Measurements from ENCODE around the gene ZNF488. TPM values are rescaled to one million over a fixed set of nuclear protein-coding genes. Genes with fewer than 3 reads are reported as not detected.

The ZNF488 gene
- total and polyA plus RNA-seq, 2 donors (not counting 1 experiment from before 2014, with no cell fraction given), result not detected

DNA sequence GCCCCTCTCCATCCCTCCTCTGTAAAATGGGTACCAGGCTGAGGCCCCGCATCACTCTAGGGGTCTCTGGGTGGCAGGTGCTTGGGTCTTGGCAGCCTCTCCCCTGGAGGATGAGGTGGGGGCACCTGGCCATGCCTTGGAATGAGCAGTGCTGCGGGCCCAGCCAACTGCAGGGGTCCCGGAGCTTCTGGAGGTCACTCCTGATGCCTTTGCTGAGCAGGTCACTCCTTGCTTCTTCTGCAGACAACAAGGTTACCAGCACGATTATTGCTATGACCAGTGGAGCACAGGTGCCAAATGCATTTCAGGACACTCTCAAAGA lies 22.4 kb upstream of the ZNF488 start:
- no peaks in the 10 kb centered on the region for H3K4me1 Mint-ChIP-seq
- Histone ChIP-seq H2AFZ (ENCODE audit: insufficient read depth, low read depth, low read length, poor library complexity, severe bottlenecking) (no peak overlapping the region), H3K4me2 (replicated peaks; ENCODE audit: low read depth, low read length, poor library complexity, severe bottlenecking) (no peak overlapping the region), H3K4me3 (ENCODE audit: control extremely low read depth in 1 of 5, extremely low read depth in 1 of 5, insufficient read depth in 1 of 5, low read depth in 2 of 5, low read length in 4 of 5) (no peak overlapping the region), H3K9me3 (ENCODE audit: control extremely low read depth in 1 of 3, control insufficient read depth in 2 of 3, insufficient read depth in 1 of 3, low read length in 2 of 3) (no peaks in the 10 kb centered on the region), H3K9ac (ENCODE audit: low read length) (no peak overlapping the region), H3K4me1 (ENCODE audit: control insufficient read depth in 2 of 2, insufficient read depth in 2 of 2, low read length in 2 of 2) (no peaks in the 10 kb centered on the region), H4K20me1 (ENCODE audit: control insufficient read depth, insufficient read depth, low read length, poor library complexity, severe bottlenecking) (no peaks in the 10 kb centered on the region), H3K27ac (ENCODE audit: low read length in 2 of 2) (no peak overlapping the region), H3K27me3 (replicated peaks in 1 of 4; ENCODE audit: control extremely low read depth in 1 of 4, control insufficient read depth in 3 of 4, insufficient read depth in 4 of 4, low read length in 3 of 4) (no peaks in the 10 kb centered on the region), H3K79me2 (ENCODE audit: control insufficient read depth, insufficient read depth, low read length) (no peaks in the 10 kb centered on the region), H3K36me3 (replicated peaks in 1 of 2; ENCODE audit: control extremely low read depth in 1 of 2, control insufficient read depth in 1 of 2, extremely low read depth in 1 of 2, insufficient read depth in 2 of 2, low read length in 1 of 2) (no peaks in the 10 kb centered on the region)
- no peak overlapping the region for H3K4me3 Mint-ChIP-seq
- WGBS (ENCODE audit: insufficient coverage), result 94% methylated on average over 4 of the region's 4 CpGs
- no peak for TF ChIP-seq EZH2 (IDR thresholded peaks at IDR 0.05; ENCODE audit: borderline replicate concordance, insufficient read depth, low read depth, low read length, poor library complexity, severe bottlenecking)
- TF ChIP-seq, protein P1, sequence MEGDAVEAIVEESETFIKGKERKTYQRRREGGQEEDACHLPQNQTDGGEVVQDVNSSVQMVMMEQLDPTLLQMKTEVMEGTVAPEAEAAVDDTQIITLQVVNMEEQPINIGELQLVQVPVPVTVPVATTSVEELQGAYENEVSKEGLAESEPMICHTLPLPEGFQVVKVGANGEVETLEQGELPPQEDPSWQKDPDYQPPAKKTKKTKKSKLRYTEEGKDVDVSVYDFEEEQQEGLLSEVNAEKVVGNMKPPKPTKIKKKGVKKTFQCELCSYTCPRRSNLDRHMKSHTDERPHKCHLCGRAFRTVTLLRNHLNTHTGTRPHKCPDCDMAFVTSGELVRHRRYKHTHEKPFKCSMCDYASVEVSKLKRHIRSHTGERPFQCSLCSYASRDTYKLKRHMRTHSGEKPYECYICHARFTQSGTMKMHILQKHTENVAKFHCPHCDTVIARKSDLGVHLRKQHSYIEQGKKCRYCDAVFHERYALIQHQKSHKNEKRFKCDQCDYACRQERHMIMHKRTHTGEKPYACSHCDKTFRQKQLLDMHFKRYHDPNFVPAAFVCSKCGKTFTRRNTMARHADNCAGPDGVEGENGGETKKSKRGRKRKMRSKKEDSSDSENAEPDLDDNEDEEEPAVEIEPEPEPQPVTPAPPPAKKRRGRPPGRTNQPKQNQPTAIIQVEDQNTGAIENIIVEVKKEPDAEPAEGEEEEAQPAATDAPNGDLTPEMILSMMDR (IDR thresholded peaks at IDR 0.05), result no peak
- POLR2A ChIA-PET, result no interaction called here
- DNase-seq, result no peak
- no peaks in the 10 kb centered on the region for H3K9me3 Mint-ChIP-seq (ENCODE audit: insufficient read depth)
- no peak for ATAC-seq (ENCODE audit: low read depth)
- intact Hi-C loops (cut with micrococcal nuclease), result no loop called here
- CTCF ChIA-PET, result no interaction called here
- H3K27ac Mint-ChIP-seq, result no peak overlapping the region
- H3K27me3 Mint-ChIP-seq, result peaks cover 3% of the 10 kb centered on the region

GRCh38 chr10:47405857-47406547 lies 21.9 kb upstream of the ZNF488 start:
- Histone ChIP-seq H3K9ac (ENCODE audit: low read length) (no peak overlapping the region), H3K36me3 (replicated peaks in 1 of 2; ENCODE audit: control extremely low read depth in 1 of 2, control insufficient read depth in 1 of 2, extremely low read depth in 1 of 2, insufficient read depth in 2 of 2, low read length in 1 of 2) (no peaks in the 10 kb centered on the region), H4K20me1 (ENCODE audit: control insufficient read depth, insufficient read depth, low read length, poor library complexity, severe bottlenecking) (no peaks in the 10 kb centered on the region), H3K4me1 (ENCODE audit: control insufficient read depth in 2 of 2, insufficient read depth in 2 of 2, low read length in 2 of 2) (no peaks in the 10 kb centered on the region), H3K4me3 (ENCODE audit: control extremely low read depth in 1 of 5, extremely low read depth in 1 of 5, insufficient read depth in 1 of 5, low read depth in 2 of 5, low read length in 4 of 5) (no peak overlapping the region), H3K27ac (ENCODE audit: low read length in 2 of 2) (no peak overlapping the region), H3K79me2 (ENCODE audit: control insufficient read depth, insufficient read depth, low read length) (no peaks in the 10 kb centered on the region), H2AFZ (ENCODE audit: insufficient read depth, low read depth, low read length, poor library complexity, severe bottlenecking) (no peak overlapping the region), H3K9me3 (ENCODE audit: control extremely low read depth in 1 of 3, control insufficient read depth in 2 of 3, insufficient read depth in 1 of 3, low read length in 2 of 3) (no peaks in the 10 kb centered on the region), H3K27me3 (replicated peaks in 1 of 4; ENCODE audit: control extremely low read depth in 1 of 4, control insufficient read depth in 3 of 4, insufficient read depth in 4 of 4, low read length in 3 of 4) (no peaks in the 10 kb centered on the region), H3K4me2 (replicated peaks; ENCODE audit: low read depth, low read length, poor library complexity, severe bottlenecking) (no peak overlapping the region)
- no peak for TF ChIP-seq EZH2 (IDR thresholded peaks at IDR 0.05; ENCODE audit: borderline replicate concordance, insufficient read depth, low read depth, low read length, poor library complexity, severe bottlenecking)
- TF ChIP-seq, protein P1 (IDR thresholded peaks at IDR 0.05), result no peak
- DNase-seq, result no peak
- Mint-ChIP-seq H3K27ac (no peak overlapping the region), H3K4me3 (no peak overlapping the region), H3K9me3 (ENCODE audit: insufficient read depth) (no peaks in the 10 kb centered on the region), H3K4me1 (no peaks in the 10 kb centered on the region), H3K27me3 (peaks cover 7% of the 10 kb centered on the region)
- ChIA-PET CTCF (no interaction called here), POLR2A (no interaction called here)
- no peak for ATAC-seq (ENCODE audit: low read depth)
- intact Hi-C loops (cut with micrococcal nuclease), result no loop called here
- WGBS (ENCODE audit: insufficient coverage), result 89% methylated on average over 9 of the region's 11 CpGs

Data from B cell (primary cell).